SK-N-MC (cell line): ENCODE results near the gene CEND1.

Source experiments
- DNase-seq: peaks from one replicate; pipeline ENCODE4 v3.0.0-alpha.2; 2011; ENCODE audit warnings: low read depth, low spot score
- H3K27ac ChIP-seq: fragments of 200-600 bp; sonication (generic); 2 replicates; pipeline ENCODE4 v1.5.1; 2016; ENCODE audit warnings: mixed run types
- H3K36me3 ChIP-seq: fragments of 200-600 bp; sonication (generic); 2 replicates; pipeline ENCODE4 v1.6.1; 2017; ENCODE audit warnings: antibody characterized with exemption, low read length, mixed read lengths; ENCODE audit not compliant: insufficient read depth
- H3K4me3 ChIP-seq: fragments of 200-600 bp; sonication (generic); 2 replicates; pipeline ENCODE4 v1.5.1; 2016
- H3K9ac ChIP-seq: fragments of 200-600 bp; sonication (generic); 2 replicates; pipeline ENCODE4 v1.8.0; 2017; ENCODE audit warnings: mixed run types, mixed read lengths; ENCODE audit not compliant: insufficient read length
- H3K9me3 ChIP-seq: fragments of 200-600 bp; sonication (generic); 2 replicates; pipeline ENCODE4 v1.6.1; 2017; ENCODE audit warnings: low read depth, mild to moderate bottlenecking, antibody characterized with exemption, low read length, moderate library complexity, mixed read lengths
- EZH2 ChIP-seq: fragments of 200-600 bp; sonication (generic); IDR thresholded peaks from one replicate; pipeline ENCODE4 v1.6.1; 2017; ENCODE audit warnings: antibody characterized with exemption
- FOXP2 ChIP-seq: optimal IDR thresholded peaks from 2 replicates; pipeline ENCODE3; 2011; ENCODE audit warnings: mild to moderate bottlenecking, moderate library complexity; ENCODE audit not compliant: insufficient read depth; ENCODE audit errors: extremely low read length, control extremely low read depth
- POLR2AphosphoS5 ChIP-seq: IDR thresholded peaks from 2 replicates; pipeline ENCODE4 v1.6.1; 2012; ENCODE audit warnings: mild to moderate bottlenecking, low read depth, low read length, borderline replicate concordance

The CEND1 gene

DNA sequence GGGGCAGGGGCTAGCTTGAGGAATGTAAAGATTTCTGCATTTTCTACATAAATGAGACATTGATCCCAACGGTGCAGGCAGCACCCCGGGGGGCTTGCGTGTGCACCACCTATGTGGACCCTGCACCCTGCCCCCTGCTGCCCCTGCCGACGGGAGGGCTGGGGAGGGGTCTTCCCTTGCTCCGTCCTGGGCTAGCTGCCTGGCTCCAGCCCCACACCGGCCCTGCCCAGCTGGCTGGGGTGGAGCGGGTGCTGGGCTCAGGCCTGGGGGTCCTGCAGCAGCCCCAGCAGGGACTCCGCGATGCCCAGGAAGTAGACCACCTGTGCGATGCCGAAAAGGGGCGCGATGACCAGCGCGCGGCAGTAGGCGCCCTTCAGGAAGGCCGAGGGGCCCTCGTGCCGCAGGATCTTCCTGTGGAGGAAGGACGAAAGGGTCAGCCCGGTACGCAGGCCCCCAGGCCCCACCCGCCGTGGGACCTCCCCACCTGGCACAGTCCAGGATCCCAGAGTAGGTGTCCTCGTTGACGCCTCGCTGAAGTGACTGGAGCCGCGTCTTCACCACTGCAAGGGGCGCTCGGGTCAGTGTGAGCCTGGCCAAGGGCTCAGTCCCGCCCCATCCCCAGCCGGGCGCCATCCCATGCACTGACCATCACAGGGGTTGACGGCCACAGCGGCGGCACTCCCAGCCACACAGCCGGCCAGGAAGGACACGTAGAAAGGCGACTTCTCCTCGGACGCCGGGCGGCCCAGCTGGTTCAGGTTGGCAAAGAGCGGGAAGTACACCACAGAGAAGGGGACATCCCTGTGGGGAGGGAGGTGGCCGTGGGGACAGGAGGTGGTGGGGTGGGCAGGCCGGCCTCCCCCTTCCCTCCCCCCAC, 2.0 kb upstream of the CEND1 start:
- Histone ChIP-seq H3K27ac (no peak overlapping the region), H3K4me3 (no peak overlapping the region), H3K9ac (no peak overlapping the region), H3K36me3 (no peaks in the 10 kb centered on the region; the same call in 1 of the 2 replicates), H3K9me3 (no peaks in the 10 kb centered on the region)
- DNase-seq = no peak
- TF ChIP-seq FOXP2 (no peak), EZH2 (no peak), POLR2AphosphoS5 (no peak)

DNA sequence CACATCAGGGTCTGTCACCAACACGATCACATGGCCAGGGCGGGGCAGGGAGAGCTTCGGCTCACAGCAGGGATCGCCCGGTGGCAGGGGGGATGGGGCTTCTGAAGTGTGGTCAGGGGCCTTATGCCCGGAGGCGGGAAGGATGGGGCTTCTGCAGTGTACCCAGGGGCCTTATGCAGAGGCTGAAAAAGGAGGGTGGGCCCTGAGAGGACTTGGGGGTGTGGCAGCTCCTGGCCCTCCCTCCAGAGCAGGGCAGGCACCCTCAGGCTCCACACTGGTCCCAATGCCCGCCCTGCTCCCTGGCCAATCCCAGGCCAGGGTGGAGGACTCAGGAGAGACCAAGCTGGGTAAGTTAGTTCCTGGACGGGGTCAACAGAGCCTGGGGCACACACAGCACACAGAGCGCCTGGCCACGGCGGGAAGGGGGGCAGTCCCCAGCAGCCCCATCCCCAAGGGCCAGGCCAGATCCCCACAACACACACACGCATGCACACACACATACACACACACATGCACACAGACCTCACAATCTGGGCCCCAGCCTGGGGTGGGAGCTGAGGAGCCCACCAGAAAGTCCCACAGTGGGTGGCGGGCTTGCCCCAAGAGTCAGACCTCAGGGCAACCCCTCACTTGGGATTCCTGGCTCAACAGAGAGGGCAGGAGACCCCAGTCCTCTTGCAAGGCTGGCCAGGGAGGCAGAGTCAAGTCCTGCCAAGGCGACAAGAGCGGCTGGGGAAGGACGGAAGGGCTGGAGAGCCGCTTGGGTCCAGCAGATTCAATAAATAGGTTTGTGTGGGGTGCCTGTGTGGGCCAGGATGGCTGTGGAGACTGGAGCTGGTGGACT, 1.1 kb upstream of the CEND1 start:
- no peak overlapping the region for H3K27ac ChIP-seq
- H3K4me3 ChIP-seq = no peak overlapping the region
- H3K9ac ChIP-seq = no peak overlapping the region
- TF ChIP-seq EZH2 (no peak), FOXP2 (no peak), POLR2AphosphoS5 (no peak)
- H3K36me3 ChIP-seq = no peaks in the 10 kb centered on the region; the same call in 1 of the 2 replicates
- DNase-seq = no peak
- no peaks in the 10 kb centered on the region for H3K9me3 ChIP-seq

DNA sequence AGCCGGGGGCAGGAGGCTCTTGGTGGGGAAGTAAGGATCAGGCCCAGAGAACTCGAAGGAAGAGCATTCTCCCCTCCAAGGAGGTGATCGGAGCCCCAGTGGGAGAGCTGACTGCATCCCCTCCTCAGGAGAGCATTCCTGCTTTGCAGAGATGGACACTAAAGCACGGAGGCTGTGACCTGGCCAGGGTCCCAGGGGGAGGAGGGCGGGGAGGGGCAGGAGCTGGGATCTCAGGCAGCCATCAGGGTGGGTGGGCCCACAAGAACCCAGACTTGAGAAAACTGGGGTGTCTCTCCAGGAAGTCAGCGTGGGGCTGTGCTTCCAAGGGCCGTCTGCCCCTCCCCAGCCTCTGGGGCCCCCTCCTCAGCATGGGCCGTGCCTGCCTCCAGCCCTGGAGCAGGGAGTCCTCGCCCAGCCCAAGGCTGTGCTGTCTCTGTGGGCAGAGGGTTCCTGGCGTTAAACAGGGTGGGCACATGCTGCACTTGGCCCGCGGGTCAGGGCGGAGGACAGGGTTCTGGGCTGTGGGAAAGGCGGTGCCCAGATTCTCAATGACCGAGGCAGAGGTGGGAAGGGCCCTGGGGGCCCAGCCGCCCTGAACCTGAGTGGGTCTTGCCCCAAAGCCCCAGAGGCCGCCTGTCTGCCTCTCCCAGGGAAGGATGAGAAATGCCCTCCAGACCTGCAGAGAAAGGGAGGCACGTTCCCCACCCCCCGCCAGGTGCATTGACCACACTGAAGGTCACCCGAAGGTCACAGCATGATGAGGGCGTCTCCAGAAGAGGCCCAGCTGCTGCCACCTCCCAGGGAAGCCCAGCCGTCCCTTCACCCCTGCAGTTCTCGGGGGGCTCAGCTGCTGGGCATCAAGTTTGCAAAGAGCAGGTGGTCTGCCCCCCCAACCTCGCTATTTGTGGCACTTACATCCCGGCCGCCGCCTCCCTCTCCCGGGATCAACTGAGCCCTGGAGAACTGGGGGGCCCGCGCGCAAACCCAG, 643 bp downstream of the CEND1 start:
- no peak overlapping the region for H3K27ac ChIP-seq
- H3K4me3 ChIP-seq = no peak overlapping the region
- no peak for TF ChIP-seq EZH2
- TF ChIP-seq POLR2AphosphoS5 = no peak
- no peak for TF ChIP-seq FOXP2
- DNase-seq = no peak
- no peak overlapping the region for H3K9ac ChIP-seq
- H3K36me3 ChIP-seq = no peaks in the 10 kb centered on the region; the same call in 1 of the 2 replicates
- no peaks in the 10 kb centered on the region for H3K9me3 ChIP-seq

DNA sequence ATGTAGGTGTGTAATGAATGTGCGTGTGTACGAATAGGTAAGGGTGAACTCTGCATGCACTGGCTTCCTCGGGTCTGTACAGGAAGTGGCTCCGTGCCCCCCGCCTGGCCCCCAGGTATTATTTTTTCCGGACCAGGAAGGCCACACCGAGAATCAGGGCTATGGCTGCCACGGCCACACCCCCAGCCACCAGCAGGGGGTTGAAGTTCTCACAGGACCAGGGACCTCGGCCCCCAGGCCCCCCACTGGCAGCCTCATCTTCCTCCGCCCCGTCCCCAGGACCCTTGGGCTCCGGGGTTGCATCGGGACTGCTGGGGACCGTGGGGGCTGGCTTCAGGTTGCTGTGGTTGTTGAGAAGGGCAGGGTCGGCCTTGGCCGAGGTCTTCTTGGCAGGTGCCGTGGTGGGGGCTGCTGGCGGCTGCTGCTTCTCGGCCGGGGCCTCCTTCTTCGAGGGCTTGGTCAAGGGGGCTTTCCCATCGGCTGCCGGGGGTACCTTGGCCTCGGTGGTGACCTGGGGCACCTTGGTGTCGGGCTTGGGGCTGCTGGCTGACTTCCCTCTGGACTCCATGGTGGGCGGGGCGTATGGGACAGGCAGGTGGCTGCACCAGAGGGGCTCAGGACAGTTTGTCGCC, 1.8 kb downstream of the CEND1 start:
- H3K9me3 ChIP-seq = no peaks in the 10 kb centered on the region
- TF ChIP-seq POLR2AphosphoS5 (no peak), EZH2 (no peak), FOXP2 (no peak)
- H3K36me3 ChIP-seq = no peaks in the 10 kb centered on the region; the same call in 1 of the 2 replicates
- H3K4me3 ChIP-seq = no peak overlapping the region
- no peak for DNase-seq
- no peak overlapping the region for H3K9ac ChIP-seq
- no peak overlapping the region for H3K27ac ChIP-seq

DNA sequence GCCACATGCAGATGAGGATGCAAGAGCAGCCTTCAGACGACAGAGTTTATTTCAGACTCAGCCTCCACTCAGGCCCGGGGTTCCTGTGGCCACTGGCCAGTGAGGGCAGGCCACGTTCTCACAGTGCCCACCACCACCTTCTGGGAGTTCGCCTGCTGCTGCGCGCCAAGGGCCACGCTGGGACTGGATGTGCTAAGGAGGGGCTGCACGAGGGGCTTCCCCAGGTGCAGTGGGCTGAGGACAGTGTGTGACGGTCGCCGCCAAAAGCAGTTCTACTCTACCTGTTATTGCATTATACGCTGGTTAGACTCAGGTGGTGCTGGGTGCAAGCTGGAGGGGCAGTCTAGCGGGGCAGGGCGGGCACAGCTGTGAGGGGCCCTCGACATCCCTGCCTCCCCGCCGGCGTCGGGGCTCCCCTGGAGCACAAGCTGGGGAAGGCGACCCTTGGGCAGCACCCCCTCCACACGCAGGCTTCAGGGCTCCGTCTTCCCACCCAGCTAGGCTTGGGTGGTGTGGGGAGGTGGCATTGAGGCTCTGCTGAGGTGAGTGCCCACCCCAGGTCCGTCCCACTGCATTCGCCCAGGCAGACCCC, 2.7 kb downstream of the CEND1 start:
- Histone ChIP-seq H3K27ac (no peak overlapping the region), H3K9ac (no peak overlapping the region), H3K36me3 (no peaks in the 10 kb centered on the region), H3K9me3 (no peaks in the 10 kb centered on the region), H3K4me3 (no peak overlapping the region)
- no peak for DNase-seq
- TF ChIP-seq POLR2AphosphoS5 = no peak
- TF ChIP-seq EZH2 = no peak
- no peak for TF ChIP-seq FOXP2

DNA sequence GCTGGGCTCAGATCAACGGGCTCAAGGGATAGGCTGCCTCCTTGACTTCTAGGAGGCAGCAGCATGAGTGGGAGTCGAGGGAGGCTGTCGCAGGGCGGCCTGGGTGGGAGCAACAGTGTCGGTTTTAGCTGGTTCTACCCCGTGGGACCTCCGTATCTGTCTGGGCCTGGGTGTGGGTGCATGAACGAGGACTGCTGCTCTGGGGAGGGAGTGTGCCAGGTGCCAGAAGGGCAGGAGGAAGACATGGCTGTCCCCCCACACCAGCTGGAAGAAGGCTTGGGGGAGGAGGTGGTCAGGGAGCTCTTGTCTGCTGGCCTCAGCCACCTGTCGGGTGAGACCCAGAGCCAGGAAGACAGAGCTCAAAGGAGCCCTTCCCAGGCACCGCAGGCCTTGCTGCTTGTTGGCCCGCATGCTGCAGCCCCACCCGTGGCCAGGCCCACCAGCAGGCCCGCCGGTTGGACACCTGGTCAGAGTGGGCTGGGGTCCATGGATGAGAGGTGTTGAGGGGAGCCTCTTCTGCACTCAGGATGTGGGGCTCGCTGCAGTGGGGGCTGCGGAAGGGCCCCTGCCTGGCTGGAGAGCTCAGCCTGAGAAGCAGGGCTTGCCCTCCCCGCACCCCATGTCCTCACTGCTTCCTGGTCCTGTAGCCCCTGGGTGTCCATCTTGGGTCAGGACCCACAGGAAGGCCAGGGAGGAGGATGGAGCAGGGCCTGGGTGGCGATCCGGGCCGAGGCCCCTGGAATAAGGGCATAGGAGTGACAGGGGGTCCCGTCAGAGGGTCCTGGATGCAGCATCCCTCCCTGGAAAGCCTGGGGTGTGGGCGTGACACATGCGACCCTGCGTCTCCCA, 3.4 kb downstream of the CEND1 start:
- H3K27ac ChIP-seq = no peak overlapping the region
- no peaks in the 10 kb centered on the region for H3K36me3 ChIP-seq
- no peak overlapping the region for H3K9ac ChIP-seq
- H3K4me3 ChIP-seq = no peak overlapping the region
- TF ChIP-seq POLR2AphosphoS5 (no peak), FOXP2 (no peak), EZH2 (no peak)
- H3K9me3 ChIP-seq = no peaks in the 10 kb centered on the region
- DNase-seq = no peak
